NCI-H446 treated with DMSO at 0.1 percent for 48 hours (cell line): ENCODE results near the gene WWTR1.

Source experiments
- DNase-seq: peaks from one replicate; lab custom pipeline; 2025; lab: John Stamatoyannopoulos, UW

The WWTR1 gene

DNA sequence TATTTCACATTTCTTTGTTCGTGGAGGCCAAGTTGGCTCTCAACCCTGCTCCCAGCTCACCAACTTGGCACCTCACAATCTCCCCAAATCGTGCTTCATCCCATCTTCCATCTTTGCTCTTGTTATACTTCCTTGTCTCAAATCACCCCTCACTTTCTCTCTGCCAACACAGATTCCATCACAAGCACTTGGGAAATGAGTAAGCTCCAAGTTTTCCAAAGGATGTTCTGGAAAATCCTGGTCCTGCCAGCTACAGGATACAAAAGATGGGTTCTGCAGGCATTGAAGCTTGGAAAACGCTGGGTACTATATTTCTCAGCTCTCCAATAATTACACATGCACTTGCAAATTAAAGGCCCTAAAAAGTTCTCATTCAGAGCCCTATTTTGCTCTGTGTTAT, 187.4 kb downstream of the WWTR1 start:
- DNase-seq, result no peak

DNA sequence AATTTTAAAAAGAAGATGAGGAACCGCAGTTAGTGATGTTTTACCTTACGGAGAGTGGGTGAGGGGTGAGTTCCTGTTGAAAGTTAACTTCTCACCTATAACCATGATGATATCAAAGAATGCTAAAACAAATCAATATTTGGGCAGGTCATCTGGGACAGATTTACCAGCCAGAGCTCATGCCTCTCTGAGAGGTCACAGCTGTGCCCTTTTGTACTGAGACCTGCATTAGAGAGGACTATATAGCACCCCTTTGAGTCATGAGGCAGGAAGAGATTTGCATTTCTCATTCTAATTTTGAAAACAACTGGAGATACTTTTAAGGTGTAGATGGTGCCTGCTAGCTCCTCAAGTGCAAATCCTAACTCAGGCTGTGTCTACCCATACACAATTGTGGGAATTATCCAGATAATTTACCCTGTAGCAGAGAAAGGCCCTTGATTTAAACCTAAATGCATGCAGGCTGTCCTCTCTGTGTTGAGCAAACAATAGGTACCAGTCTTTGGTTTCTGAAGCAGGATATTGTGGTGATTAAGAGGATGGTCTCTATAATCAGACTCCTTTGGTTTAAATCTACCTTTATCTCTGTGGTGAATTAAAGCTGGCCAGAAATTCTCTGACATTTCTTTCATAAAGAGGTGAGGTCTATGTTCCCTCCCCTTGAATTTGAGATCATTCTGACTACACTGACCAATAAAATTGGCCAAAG, 189.2 kb downstream of the WWTR1 start:
- no peak for DNase-seq
